Measurements from ENCODE around the gene BOC.
A peak's percentile ranks its signal among the peaks of the same experiment; 100 is the strongest.

Gene BOC

DNA sequence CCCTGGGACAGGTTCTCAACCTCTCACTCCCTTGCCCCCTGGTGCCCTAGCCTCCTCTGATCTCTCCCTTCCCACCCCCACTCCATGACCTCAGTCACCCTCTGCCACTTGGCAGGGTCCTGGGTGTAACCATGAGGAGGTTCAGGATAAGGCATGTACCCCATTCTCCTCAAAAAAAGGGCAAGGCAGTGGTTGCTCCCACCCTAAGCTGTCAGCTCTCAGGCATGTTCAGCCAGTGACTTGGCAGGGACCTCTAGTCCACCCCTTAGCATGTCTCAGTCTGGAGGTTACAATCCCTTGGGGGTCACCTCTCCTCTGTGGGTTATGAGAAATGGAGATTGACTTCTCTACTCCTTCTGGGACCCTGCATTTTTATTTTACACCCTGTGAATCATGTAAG is 11.0 kb upstream of the BOC start:
- no peaks in the 10 kb centered on the region for H3K4me1 ChIP-seq (ENCODE audit: control insufficient read depth, insufficient read depth, low read length)
- no peaks in the 10 kb centered on the region for H3K9me3 ChIP-seq (ENCODE audit: control insufficient read depth, insufficient read depth, low read length)
- no peaks in the 10 kb centered on the region for H3K27me3 ChIP-seq (ENCODE audit: control insufficient read depth, insufficient read depth, low read length)
- H3K4me3 ChIP-seq (ENCODE audit: low read depth, low read length) = no peak overlapping the region
- no peak overlapping the region for H3K9ac ChIP-seq (ENCODE audit: low read depth, low read length)
- H3K36me3 ChIP-seq (ENCODE audit: control insufficient read depth, insufficient read depth, low read length) = no peaks in the 10 kb centered on the region

DNA sequence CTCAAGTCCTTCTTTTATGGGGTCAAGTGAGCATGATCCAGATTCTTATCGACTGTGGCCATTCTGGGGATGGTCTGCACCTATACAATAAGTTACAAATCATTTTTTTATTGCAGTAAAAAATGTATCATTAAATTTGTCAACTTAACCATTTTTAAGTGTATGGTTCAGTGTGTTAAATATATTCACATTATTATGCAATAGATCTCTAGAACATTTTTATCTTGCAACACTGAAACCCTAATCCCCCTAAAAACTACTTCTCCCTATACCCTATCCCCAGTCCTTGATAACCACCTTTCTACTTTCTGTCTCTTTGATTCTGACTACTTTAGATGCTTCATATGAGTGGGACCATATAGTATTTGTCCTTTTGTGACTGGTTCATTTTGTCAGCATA is 10.4 kb upstream of the BOC start:
- Histone ChIP-seq H3K36me3 (ENCODE audit: control insufficient read depth, insufficient read depth, low read length) (no peaks in the 10 kb centered on the region), H3K9me3 (ENCODE audit: control insufficient read depth, insufficient read depth, low read length) (no peaks in the 10 kb centered on the region), H3K4me3 (ENCODE audit: low read depth, low read length) (no peak overlapping the region), H3K27me3 (ENCODE audit: control insufficient read depth, insufficient read depth, low read length) (no peaks in the 10 kb centered on the region), H3K4me1 (ENCODE audit: control insufficient read depth, insufficient read depth, low read length) (no peaks in the 10 kb centered on the region), H3K9ac (ENCODE audit: low read depth, low read length) (no peak overlapping the region)

- Histone ChIP-seq H3K9me3 (ENCODE audit: control insufficient read depth, insufficient read depth, low read length) (no peaks in the 10 kb centered on the region), H3K27me3 (ENCODE audit: control insufficient read depth, insufficient read depth, low read length) (no peaks in the 10 kb centered on the region), H3K36me3 (ENCODE audit: control insufficient read depth, insufficient read depth, low read length) (no peaks in the 10 kb centered on the region), H3K4me3 (ENCODE audit: low read depth, low read length) (no peak overlapping the region), H3K9ac (ENCODE audit: low read depth, low read length) (no peak overlapping the region), H3K4me1 (ENCODE audit: control insufficient read depth, insufficient read depth, low read length) (no peaks in the 10 kb centered on the region)
Measured at GRCh38 chr3:113204371-113204770, 7.0 kb upstream of the BOC start.

- H3K4me3 ChIP-seq (ENCODE audit: low read depth, low read length) = no peak overlapping the region
- no peaks in the 10 kb centered on the region for H3K27me3 ChIP-seq (ENCODE audit: control insufficient read depth, insufficient read depth, low read length)
- H3K36me3 ChIP-seq (ENCODE audit: control insufficient read depth, insufficient read depth, low read length) = no peaks in the 10 kb centered on the region
- no peaks in the 10 kb centered on the region for H3K4me1 ChIP-seq (ENCODE audit: control insufficient read depth, insufficient read depth, low read length)
- H3K9ac ChIP-seq (ENCODE audit: low read depth, low read length) = no peak overlapping the region
- no peaks in the 10 kb centered on the region for H3K9me3 ChIP-seq (ENCODE audit: control insufficient read depth, insufficient read depth, low read length)
Measured at GRCh38 chr3:113205481-113205880, 5.9 kb upstream of the BOC start.

DNA sequence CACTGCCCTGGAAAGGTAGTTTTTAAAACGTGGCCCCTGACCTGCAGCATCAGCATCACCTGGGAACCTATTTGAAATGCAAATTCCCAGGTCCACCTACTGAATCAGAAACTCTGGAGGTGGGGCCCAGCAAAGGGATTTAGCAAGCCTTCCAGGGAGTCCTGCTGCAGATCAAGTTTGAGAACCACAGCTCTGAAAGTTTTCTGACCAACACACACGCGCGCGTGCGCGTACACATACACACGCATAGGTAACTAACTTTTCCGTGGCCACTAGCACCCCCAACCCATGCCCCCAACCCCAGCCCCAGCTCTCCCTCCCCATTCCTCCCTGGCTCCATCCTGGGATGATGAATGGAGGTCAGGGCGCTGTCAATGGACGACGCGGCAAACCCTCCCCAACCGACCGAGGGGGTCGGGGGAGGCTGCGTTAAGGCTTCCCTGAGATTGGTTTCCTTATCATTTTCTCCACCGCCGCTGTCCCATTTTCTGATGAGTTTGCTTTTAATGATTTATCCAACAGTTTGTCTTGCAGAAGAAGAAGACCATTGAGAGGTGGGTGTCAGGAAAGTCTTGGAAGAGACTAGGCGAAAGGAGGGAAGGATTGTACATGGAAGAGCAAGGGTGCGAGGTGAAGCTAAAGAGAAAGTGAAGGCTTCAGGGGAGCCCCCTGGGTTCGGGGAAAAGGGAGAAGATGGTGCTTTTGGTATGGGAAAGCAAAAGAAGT is 590 bp upstream of the BOC start:
- H3K27me3 ChIP-seq (ENCODE audit: control insufficient read depth, insufficient read depth, low read length) = peaks cover 19% of the 10 kb centered on the region
- H3K36me3 ChIP-seq (ENCODE audit: control insufficient read depth, insufficient read depth, low read length) = no peaks in the 10 kb centered on the region
- H3K9me3 ChIP-seq (ENCODE audit: control insufficient read depth, insufficient read depth, low read length) = no peaks in the 10 kb centered on the region
- peaks cover 9% of the 10 kb centered on the region for H3K4me1 ChIP-seq (ENCODE audit: control insufficient read depth, insufficient read depth, low read length)
- peak overlapping the region; percentile 29 for H3K9ac ChIP-seq (ENCODE audit: low read depth, low read length)
- H3K4me3 ChIP-seq (ENCODE audit: low read depth, low read length) = peak overlapping the region; percentile 83

GRCh38 chr3:113212150-113212843 is 940 bp downstream of the BOC start:
- H3K27me3 ChIP-seq (ENCODE audit: control insufficient read depth, insufficient read depth, low read length) = peaks cover 19% of the 10 kb centered on the region
- no peak overlapping the region for H3K9ac ChIP-seq (ENCODE audit: low read depth, low read length)

GRCh38 chr3:113212844-113213375 is 1.6 kb downstream of the BOC start:
- no peaks in the 10 kb centered on the region for H3K36me3 ChIP-seq (ENCODE audit: control insufficient read depth, insufficient read depth, low read length)
- H3K9ac ChIP-seq (ENCODE audit: low read depth, low read length) = no peak overlapping the region
- H3K4me3 ChIP-seq (ENCODE audit: low read depth, low read length) = peak overlapping the region; percentile 83
- H3K4me1 ChIP-seq (ENCODE audit: control insufficient read depth, insufficient read depth, low read length) = peaks cover 9% of the 10 kb centered on the region
- no peaks in the 10 kb centered on the region for H3K9me3 ChIP-seq (ENCODE audit: control insufficient read depth, insufficient read depth, low read length)
- peaks cover 19% of the 10 kb centered on the region for H3K27me3 ChIP-seq (ENCODE audit: control insufficient read depth, insufficient read depth, low read length)

More at GRCh38 chr3:113212150-113212843, 940 bp downstream of the BOC start:
- no peaks in the 10 kb centered on the region for H3K9me3 ChIP-seq (ENCODE audit: control insufficient read depth, insufficient read depth, low read length)
- H3K36me3 ChIP-seq (ENCODE audit: control insufficient read depth, insufficient read depth, low read length) = no peaks in the 10 kb centered on the region
- peak overlapping the region; percentile 83 for H3K4me3 ChIP-seq (ENCODE audit: low read depth, low read length)
- peaks cover 9% of the 10 kb centered on the region for H3K4me1 ChIP-seq (ENCODE audit: control insufficient read depth, insufficient read depth, low read length)

GRCh38 chr3:113213896-113214587 is 2.7 kb downstream of the BOC start:
- Histone ChIP-seq H3K9me3 (ENCODE audit: control insufficient read depth, insufficient read depth, low read length) (no peaks in the 10 kb centered on the region), H3K4me1 (ENCODE audit: control insufficient read depth, insufficient read depth, low read length) (peaks cover 9% of the 10 kb centered on the region), H3K9ac (ENCODE audit: low read depth, low read length) (no peak overlapping the region), H3K36me3 (ENCODE audit: control insufficient read depth, insufficient read depth, low read length) (no peaks in the 10 kb centered on the region), H3K27me3 (ENCODE audit: control insufficient read depth, insufficient read depth, low read length) (peaks cover 19% of the 10 kb centered on the region), H3K4me3 (ENCODE audit: low read depth, low read length) (no peak overlapping the region)

- Histone ChIP-seq H3K4me3 (ENCODE audit: low read depth, low read length) (no peak overlapping the region), H3K27me3 (ENCODE audit: control insufficient read depth, insufficient read depth, low read length) (peaks cover 19% of the 10 kb centered on the region), H3K36me3 (ENCODE audit: control insufficient read depth, insufficient read depth, low read length) (no peaks in the 10 kb centered on the region), H3K9me3 (ENCODE audit: control insufficient read depth, insufficient read depth, low read length) (no peaks in the 10 kb centered on the region), H3K9ac (ENCODE audit: low read depth, low read length) (no peak overlapping the region), H3K4me1 (ENCODE audit: control insufficient read depth, insufficient read depth, low read length) (peaks cover 9% of the 10 kb centered on the region)
Measured at GRCh38 chr3:113214917-113215595, 3.7 kb downstream of the BOC start.

DNA sequence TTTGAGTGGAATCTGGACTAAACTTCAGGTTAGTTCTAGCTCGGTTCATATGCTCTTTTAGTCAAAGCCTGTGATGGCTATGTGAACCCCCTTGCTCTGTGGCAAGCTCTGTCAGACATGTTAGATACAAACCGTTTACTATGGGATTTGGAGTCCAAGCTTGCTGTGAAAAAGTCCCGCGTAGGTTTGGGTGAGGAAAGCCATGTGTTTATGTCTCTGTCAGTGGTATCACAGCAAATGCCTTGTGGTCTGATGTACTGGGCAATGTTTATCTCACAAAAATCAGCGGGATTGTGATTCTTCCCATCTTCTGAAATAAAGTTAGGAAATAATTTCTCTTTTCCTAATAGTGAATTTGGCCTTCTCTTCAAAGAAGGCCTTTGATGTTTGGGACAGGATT is 5.0 kb downstream of the BOC start:
- Histone ChIP-seq H3K27me3 (ENCODE audit: control insufficient read depth, insufficient read depth, low read length) (peaks cover 19% of the 10 kb centered on the region), H3K4me3 (ENCODE audit: low read depth, low read length) (no peak overlapping the region), H3K9ac (ENCODE audit: low read depth, low read length) (no peak overlapping the region), H3K4me1 (ENCODE audit: control insufficient read depth, insufficient read depth, low read length) (peaks cover 9% of the 10 kb centered on the region), H3K9me3 (ENCODE audit: control insufficient read depth, insufficient read depth, low read length) (no peaks in the 10 kb centered on the region), H3K36me3 (ENCODE audit: control insufficient read depth, insufficient read depth, low read length) (no peaks in the 10 kb centered on the region)

- no peaks in the 10 kb centered on the region for H3K9me3 ChIP-seq (ENCODE audit: control insufficient read depth, insufficient read depth, low read length)
- peaks cover 7% of the 10 kb centered on the region for H3K4me1 ChIP-seq (ENCODE audit: control insufficient read depth, insufficient read depth, low read length)
- no peak overlapping the region for H3K9ac ChIP-seq (ENCODE audit: low read depth, low read length)
- peaks cover 11% of the 10 kb centered on the region for H3K27me3 ChIP-seq (ENCODE audit: control insufficient read depth, insufficient read depth, low read length)
- no peaks in the 10 kb centered on the region for H3K36me3 ChIP-seq (ENCODE audit: control insufficient read depth, insufficient read depth, low read length)
- no peak overlapping the region for H3K4me3 ChIP-seq (ENCODE audit: low read depth, low read length)
Measured at GRCh38 chr3:113218011-113218680, 6.8 kb downstream of the BOC start.
